ENCODE measurements around the gene RNF183.

RNF183 gene

DNA sequence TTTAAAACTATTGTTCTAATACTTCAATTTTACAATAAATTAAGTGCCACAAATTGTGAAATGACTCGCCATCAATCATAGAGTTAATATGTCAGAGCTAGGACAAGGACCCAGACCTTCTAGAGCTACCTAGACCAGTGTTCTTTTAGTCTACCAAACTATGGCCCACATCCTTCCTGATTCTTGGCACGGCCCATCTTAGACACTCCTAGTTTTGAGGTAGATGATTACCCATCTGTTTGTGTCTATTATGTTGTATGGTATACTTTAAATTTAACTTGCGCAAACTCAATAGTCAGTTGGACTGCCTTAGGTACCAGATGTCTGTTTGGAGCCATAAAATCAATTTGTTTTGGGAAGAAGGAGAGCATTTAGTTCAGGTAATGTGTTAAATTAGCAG is 45.3 kb downstream of the RNF183 start:
- Histone ChIP-seq H3K36me3 (ENCODE audit: control insufficient read depth in 2 of 2, insufficient read depth in 1 of 2, low read length in 2 of 2) (peaks cover 7 to 49% of the 10 kb centered on the region in 2 experiments), H3K27ac (ENCODE audit: extremely low read depth, low read depth, low read length) (no peak overlapping the region), H3K4me1 (ENCODE audit: control insufficient read depth, insufficient read depth, low read length) (no peaks in the 10 kb centered on the region), H3K4me3 (ENCODE audit: low read depth, low read length) (no peak overlapping the region), H3K9me3 (ENCODE audit: control insufficient read depth, insufficient read depth, low read depth, low read length) (no peaks in the 10 kb centered on the region)
- CTCF ChIA-PET = interaction anchor here (1.2 to 1.4 kb wide), 2 partner anchors 16 to 64 kb away, joined by 3 to 9 read pairs; no protein-coding TSS in a partner anchor
- TF ChIP-seq REPIN1 (tag by site-specific recombination; IDR thresholded peaks at IDR 0.05; ENCODE audit: low read depth) (no peak), ZNF274 (IDR thresholded peaks at IDR 0.05; ENCODE audit: low read length) (no peak), ZNF274 (tag by site-specific recombination; IDR thresholded peaks at IDR 0.05; ENCODE audit: borderline replicate concordance) (no peak), RBAK (tag by site-specific recombination; IDR thresholded peaks at IDR 0.05) (no peak)
- TF ChIP-seq, protein P1, sequence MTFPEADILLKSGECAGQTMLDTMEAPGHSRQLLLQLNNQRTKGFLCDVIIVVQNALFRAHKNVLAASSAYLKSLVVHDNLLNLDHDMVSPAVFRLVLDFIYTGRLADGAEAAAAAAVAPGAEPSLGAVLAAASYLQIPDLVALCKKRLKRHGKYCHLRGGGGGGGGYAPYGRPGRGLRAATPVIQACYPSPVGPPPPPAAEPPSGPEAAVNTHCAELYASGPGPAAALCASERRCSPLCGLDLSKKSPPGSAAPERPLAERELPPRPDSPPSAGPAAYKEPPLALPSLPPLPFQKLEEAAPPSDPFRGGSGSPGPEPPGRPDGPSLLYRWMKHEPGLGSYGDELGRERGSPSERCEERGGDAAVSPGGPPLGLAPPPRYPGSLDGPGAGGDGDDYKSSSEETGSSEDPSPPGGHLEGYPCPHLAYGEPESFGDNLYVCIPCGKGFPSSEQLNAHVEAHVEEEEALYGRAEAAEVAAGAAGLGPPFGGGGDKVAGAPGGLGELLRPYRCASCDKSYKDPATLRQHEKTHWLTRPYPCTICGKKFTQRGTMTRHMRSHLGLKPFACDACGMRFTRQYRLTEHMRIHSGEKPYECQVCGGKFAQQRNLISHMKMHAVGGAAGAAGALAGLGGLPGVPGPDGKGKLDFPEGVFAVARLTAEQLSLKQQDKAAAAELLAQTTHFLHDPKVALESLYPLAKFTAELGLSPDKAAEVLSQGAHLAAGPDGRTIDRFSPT (tag by site-specific recombination; IDR thresholded peaks at IDR 0.05) = no peak
- POLR2A ChIA-PET = no interaction called here

DNA sequence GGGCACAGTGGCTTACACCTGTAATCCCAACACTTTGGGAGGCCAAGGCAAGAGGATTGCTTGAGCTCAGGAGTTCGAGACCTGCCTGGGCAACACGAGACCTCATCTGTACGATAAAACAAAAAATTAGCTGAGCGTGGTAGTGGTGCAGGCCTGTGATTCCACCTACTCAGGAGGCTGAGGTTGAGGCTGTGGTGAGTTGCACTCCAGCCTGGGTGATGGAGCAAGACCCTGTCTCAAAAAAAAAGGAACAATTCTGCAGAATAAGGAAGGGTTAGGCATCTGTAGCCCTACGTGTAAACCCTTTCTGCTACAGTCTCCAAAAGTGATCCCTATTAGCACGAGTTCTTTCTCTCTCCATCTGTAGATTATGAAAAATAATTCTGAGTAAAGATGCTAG is 47.7 kb downstream of the RNF183 start:
- ChIA-PET CTCF (interaction anchor here (0.5 kb wide), 1 partner anchor 150 kb away, joined by 5 read pairs; no protein-coding TSS in a partner anchor), POLR2A (interaction anchor here (1.2 kb wide), 1 partner anchor 34 kb away, joined by 3 read pairs; the partner anchor contains the start of genes FKBP15 and SLC31A1)
- no peaks in the 10 kb centered on the region for H3K9me3 ChIP-seq (ENCODE audit: control insufficient read depth, insufficient read depth, low read depth, low read length)
- no peak for TF ChIP-seq MEIS1 (CRISPR knock-in tag; IDR thresholded peaks at IDR 0.05; ENCODE audit: borderline replicate concordance)
- TF ChIP-seq, protein P2, sequence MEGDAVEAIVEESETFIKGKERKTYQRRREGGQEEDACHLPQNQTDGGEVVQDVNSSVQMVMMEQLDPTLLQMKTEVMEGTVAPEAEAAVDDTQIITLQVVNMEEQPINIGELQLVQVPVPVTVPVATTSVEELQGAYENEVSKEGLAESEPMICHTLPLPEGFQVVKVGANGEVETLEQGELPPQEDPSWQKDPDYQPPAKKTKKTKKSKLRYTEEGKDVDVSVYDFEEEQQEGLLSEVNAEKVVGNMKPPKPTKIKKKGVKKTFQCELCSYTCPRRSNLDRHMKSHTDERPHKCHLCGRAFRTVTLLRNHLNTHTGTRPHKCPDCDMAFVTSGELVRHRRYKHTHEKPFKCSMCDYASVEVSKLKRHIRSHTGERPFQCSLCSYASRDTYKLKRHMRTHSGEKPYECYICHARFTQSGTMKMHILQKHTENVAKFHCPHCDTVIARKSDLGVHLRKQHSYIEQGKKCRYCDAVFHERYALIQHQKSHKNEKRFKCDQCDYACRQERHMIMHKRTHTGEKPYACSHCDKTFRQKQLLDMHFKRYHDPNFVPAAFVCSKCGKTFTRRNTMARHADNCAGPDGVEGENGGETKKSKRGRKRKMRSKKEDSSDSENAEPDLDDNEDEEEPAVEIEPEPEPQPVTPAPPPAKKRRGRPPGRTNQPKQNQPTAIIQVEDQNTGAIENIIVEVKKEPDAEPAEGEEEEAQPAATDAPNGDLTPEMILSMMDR (tag by site-specific recombination; IDR thresholded peaks at IDR 0.05) = no peak
- no peak for TF ChIP-seq ZNF555 (tag by site-specific recombination; conservative IDR thresholded peaks at IDR 0.05)
- no peak for TF ChIP-seq ZBTB21 (tag by site-specific recombination; IDR thresholded peaks at IDR 0.05)
- no peak for TF ChIP-seq ZNF10 (tag by site-specific recombination; IDR thresholded peaks at IDR 0.05)
- TF ChIP-seq ZNF140 (tag by site-specific recombination; IDR thresholded peaks at IDR 0.05) = no peak
- TF ChIP-seq OSR2 (tag by site-specific recombination; IDR thresholded peaks at IDR 0.05) = no peak
- TF ChIP-seq, protein P3, sequence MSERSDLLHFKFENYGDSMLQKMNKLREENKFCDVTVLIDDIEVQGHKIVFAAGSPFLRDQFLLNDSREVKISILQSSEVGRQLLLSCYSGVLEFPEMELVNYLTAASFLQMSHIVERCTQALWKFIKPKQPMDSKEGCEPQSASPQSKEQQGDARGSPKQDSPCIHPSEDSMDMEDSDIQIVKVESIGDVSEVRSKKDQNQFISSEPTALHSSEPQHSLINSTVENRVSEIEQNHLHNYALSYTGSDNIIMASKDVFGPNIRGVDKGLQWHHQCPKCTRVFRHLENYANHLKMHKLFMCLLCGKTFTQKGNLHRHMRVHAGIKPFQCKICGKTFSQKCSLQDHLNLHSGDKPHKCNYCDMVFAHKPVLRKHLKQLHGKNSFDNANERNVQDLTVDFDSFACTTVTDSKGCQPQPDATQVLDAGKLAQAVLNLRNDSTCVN (tag by site-specific recombination; optimal IDR thresholded peaks at IDR 0.05) = no peak
- H3K4me1 ChIP-seq (ENCODE audit: control insufficient read depth, insufficient read depth, low read length) = no peaks in the 10 kb centered on the region
- peaks cover 7 to 31% of the 10 kb centered on the region in 2 experiments for H3K36me3 ChIP-seq (ENCODE audit: control insufficient read depth in 2 of 2, insufficient read depth in 1 of 2, low read length in 2 of 2)
- H3K27ac ChIP-seq (ENCODE audit: extremely low read depth, low read depth, low read length) = no peak overlapping the region
- no peak overlapping the region for H3K4me3 ChIP-seq (ENCODE audit: low read depth, low read length)

DNA sequence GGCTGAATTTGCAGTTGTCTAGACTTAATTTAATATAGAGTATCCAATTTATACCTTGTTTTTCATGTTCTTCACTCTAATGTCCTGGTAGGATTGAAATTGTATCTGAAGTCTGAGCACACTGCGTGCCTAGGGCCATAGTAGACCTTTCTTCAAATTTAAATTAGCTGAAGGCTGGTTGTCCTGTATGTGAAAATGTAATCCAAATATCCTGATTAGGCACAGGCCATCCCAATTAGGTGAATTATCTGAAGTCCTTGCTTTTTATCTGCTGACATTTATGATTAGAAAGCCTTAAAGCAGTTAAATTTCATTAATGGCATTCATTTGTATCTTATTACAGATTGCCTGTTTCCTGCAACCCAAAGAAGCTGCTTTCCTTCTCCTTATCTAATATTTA is 48.2 kb downstream of the RNF183 start:
- H3K36me3 ChIP-seq (ENCODE audit: control insufficient read depth in 2 of 2, insufficient read depth in 1 of 2, low read length in 2 of 2) = peaks cover 7 to 26% of the 10 kb centered on the region in 2 experiments
- H3K27ac ChIP-seq (ENCODE audit: extremely low read depth, low read depth, low read length) = no peak overlapping the region
- H3K4me3 ChIP-seq (ENCODE audit: low read depth, low read length) = no peak overlapping the region
- TF ChIP-seq ZNF311 (tag by site-specific recombination; IDR thresholded peaks at IDR 0.05; ENCODE audit: borderline replicate concordance) (no peak), ZNF654 (tag by site-specific recombination; IDR thresholded peaks at IDR 0.05; ENCODE audit: low read depth) (no peak), GLIS2 (tag by site-specific recombination; IDR thresholded peaks at IDR 0.05) (no peak), ZNF354C (tag by site-specific recombination; IDR thresholded peaks at IDR 0.05; ENCODE audit: borderline replicate concordance, low read depth) (no peak), ZNF391 (tag by site-specific recombination; IDR thresholded peaks at IDR 0.05; ENCODE audit: borderline replicate concordance, low read depth) (no peak), ZFP69B (tag by site-specific recombination; IDR thresholded peaks at IDR 0.05) (no peak), ZNF473 (tag by site-specific recombination; IDR thresholded peaks at IDR 0.05) (no peak), ZNF114 (tag by site-specific recombination; IDR thresholded peaks at IDR 0.05) (no peak), ZNF16 (tag by site-specific recombination; IDR thresholded peaks at IDR 0.05; ENCODE audit: low read depth) (no peak)
- TF ChIP-seq, protein P4, sequence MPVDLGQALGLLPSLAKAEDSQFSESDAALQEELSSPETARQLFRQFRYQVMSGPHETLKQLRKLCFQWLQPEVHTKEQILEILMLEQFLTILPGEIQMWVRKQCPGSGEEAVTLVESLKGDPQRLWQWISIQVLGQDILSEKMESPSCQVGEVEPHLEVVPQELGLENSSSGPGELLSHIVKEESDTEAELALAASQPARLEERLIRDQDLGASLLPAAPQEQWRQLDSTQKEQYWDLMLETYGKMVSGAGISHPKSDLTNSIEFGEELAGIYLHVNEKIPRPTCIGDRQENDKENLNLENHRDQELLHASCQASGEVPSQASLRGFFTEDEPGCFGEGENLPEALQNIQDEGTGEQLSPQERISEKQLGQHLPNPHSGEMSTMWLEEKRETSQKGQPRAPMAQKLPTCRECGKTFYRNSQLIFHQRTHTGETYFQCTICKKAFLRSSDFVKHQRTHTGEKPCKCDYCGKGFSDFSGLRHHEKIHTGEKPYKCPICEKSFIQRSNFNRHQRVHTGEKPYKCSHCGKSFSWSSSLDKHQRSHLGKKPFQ (tag by site-specific recombination; IDR thresholded peaks at IDR 0.05) = no peak
- ChIA-PET CTCF (interaction anchor here (0.5 kb wide), 1 partner anchor 150 kb away, joined by 5 read pairs; no protein-coding TSS in a partner anchor), POLR2A (interaction anchor here (1.2 kb wide), 1 partner anchor 34 kb away, joined by 3 read pairs; the partner anchor contains the start of genes FKBP15 and SLC31A1)
- H3K4me1 ChIP-seq (ENCODE audit: control insufficient read depth, insufficient read depth, low read length) = no peaks in the 10 kb centered on the region
- no peaks in the 10 kb centered on the region for H3K9me3 ChIP-seq (ENCODE audit: control insufficient read depth, insufficient read depth, low read depth, low read length)

Measured in HEK293 (cell line).